MM.1S (cell line): ENCODE measurements around the gene CFB.

ENCODE experiments used
- CTCF ChIP-seq: fragments of 300-600 bp; sonication (generic); IDR thresholded peaks from 2 replicates; pipeline ENCODE4 v1.5.1; 2016; ENCODE audit warnings: antibody characterized with exemption, low read length, mixed read lengths
- EZH2 ChIP-seq: fragments of 300-600 bp; sonication (generic); optimal IDR thresholded peaks from 2 replicates; pipeline ENCODE3; 2017; ENCODE audit warnings: low read depth, mild to moderate bottlenecking, antibody characterized with exemption, low read length, mixed read lengths
- EZH2phosphoT487 ChIP-seq: fragments of 300-600 bp; sonication (generic); IDR thresholded peaks from 2 replicates; pipeline ENCODE4 v1.6.1; 2018; ENCODE audit warnings: antibody characterized with exemption, low read length

- TF ChIP-seq CTCF (no peak), EZH2phosphoT487 (no peak), EZH2 (no peak)
These were observed 21.4 kb downstream of the CFB start for GRCh38 chr6:31966997-31967925.
